ENCODE results near the gene CCDC15.
"Not testable (repeated sequence)": the region's sequence is repeated elsewhere in the genome, so short reads cannot be mapped to it uniquely, and the experiment has no call there.

The CCDC15 gene

DNA sequence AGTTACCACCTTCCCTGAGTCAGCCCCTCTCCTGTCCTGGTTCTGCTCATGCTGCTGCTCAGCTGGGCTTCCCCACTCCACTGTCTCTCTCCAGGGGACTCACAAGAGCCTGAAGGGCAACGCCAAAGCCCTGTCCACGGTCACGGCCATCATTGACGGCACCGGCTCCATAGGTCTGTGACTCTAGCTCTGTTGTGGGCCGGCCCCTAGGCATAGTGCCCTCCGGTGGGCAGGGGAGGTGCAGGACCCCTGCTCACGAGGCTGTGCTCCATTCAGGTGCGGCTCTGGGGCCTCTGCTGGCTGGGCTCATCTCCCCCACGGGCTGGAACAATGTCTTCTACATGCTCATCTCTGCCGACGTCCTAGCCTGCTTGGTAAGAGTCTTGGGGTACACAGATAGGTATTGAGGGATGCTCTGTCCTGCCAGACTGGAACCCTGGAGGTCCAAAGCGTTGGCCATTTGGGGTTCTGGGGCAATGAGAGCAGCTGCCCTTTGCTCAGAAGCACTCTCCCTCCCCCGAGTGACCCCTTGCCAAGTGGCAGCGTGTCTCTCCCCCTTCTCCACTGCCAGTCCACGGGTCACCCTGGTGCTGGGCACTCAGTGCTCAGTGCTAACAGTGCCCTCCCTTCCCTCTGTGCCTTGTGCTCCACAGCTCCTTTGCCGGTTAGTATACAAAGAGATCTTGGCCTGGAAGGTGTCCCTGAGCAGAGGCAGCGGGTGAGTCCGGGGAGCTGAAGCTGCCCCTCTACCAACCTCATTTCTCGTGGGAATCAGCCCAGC is 131.5 kb downstream of the CCDC15 start:
- no peak for DNase-seq

DNA sequence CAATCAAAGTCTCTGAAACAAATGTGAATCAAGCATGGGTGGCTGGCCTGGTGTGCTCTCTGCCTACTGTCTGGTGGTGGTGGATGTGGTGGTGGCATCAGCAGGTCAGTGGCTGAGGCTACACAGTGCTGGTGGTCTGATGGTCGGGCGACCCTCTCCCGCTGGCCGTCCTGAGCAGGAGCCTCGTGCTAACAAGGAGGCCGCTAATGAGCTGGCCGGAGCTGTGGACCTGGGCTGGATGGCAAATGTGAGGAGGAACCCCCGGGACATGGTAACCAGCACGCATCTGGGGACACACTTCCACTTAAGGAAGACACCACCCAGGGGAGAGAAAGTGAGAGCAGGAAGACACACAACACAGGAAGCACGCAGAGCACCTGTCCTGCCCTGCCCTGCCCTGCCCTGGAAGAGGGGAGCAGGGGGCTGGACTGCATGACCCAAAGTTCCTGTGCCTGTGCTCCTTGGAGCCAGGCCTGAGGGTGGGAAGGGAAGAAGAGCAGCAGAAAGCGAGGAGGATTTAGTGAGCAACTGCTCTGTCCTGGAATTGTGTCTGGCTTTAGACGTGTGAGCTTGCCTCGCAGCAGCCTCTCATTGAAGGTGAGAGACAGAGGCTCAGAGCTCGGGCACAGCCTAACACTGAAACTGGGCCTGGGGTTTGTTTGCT is 132.8 kb downstream of the CCDC15 start:
- DNase-seq: no peak

DNA sequence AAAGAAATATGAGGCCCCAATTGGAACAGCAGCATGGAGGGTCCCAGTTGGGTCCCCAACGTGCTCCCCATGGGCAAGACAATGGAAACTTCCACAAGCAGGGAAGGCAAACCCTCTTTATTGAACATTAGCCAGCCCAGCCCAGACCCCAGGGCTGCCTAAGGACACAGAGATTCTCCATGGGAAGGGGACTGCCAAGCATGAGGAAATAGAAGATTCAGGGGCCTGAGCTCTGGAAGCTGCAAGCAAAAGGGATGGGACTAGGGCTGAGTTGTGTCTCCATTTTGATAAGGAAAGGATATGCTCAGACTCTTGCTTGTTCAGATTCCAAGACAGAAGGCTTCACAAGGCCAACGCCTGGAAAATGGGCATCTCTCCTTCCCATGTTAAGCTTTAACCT is 134.1 kb downstream of the CCDC15 start:
- no peak for DNase-seq

DNA sequence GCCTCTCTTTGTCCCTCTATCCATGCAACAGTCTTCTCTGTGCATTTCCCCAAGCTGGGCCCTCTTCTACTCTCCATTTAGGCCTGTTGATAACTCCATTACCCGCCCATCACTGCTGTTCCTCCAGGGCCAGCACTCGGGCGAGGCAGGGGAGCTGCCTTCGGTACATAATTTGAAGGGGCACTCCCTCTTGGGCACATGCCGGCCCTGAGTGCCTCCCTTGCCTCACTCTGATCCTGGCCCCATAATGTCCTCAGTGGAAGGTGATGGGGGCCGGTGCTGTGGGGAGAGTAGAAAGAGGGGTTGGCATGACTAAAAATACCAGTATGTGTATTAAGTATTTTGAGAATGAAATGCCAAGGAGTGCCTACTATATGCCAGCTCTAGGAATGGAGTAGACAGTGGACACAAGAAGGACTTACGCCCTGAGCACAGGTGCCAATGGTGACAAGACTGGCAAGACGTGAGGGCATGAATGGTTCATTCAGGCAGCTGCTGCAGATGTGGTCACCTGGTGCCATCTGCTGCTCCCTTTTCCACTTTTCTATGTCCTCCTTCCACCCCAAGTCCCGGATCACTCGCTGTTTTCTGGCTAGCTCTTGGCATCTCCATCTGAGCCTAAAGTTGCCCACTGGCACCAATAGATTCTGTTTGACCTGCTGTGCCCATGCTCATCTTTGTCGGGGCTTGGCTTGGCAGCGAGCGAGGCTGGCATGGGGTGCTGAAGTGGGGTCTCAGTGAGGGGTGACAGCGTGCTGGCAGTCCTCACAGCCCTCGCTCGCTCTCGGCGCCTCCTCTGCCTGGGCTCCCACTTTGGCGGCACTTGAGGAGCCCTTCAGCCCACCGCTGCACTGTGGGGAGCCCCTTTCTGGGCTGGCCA is 134.8 kb downstream of the CCDC15 start:
- no peak for DNase-seq

DNA sequence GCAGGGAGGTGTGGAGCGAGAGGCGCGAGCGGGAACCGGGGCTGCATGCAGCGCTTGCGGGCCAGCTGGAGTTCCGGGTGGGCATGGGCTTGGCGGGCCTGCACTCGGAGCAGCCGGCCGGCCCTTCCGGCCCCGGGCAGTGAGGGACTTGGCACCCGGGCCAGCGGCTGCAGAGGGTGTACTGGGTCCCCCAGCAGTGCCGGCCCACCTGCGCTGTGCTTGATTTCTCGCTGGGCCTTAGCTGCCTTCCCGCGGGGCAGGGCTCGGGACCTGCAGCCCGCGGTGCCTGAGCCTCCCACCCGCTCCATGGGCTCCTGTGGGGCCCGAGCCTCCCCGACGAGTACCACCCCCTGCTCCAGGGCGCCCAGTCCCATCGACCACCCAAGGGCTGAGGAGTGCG is 135.5 kb downstream of the CCDC15 start:
- DNase-seq: not testable (repeated sequence)

DNA sequence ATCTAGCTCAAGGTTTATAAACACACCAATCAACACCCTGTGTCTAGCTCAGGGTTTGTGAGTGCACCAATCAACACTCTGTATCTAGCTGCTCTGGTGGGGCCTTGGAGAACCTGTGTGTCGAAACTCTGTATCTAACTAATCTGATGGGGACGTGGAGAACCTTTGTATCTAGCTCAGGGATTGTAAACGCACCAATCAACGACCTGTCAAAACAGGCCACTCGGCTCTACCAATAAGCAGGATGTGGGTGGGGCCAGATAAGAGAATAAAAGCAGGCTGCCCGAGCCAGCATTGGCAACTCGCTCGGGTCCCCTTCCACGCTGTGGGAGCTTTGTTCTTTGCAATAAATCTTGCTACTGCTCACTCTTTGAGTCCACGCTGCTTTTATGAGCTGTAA is 136.1 kb downstream of the CCDC15 start:
- not testable (repeated sequence) for DNase-seq

DNA sequence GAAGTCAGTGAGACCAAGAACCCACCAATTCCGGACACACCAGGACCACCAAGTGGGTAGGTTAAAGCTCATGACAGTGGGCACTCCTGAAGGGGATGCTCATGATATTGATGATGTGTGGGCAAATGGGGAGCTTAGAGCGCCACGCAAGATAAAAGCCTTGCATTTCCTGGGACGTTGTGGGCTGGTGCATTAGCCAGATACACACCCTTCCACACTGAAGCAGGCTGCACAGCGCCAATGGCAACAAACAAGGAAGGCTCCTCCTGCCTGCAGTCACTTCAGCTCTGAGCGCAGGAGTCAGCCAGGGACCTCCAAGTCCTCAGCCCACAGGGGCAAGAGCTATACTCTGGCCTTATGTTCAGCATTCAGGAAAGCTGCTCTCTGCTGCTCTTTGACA is 136.8 kb downstream of the CCDC15 start:
- DNase-seq: no peak
